Breast epithelium (tissue), 4 donors: ENCODE measurements around the gene OR10K2. TPM values are rescaled to one million over a fixed set of nuclear protein-coding genes. Genes with fewer than 3 reads are reported as not detected.

ENCODE experiments used
- DNase-seq, 2 donors: peaks; one replicate each; pipeline ENCODE4 v3.0.0-alpha.2; 2019; ENCODE audit warnings: low spot score in 2 of 2
- H3K27ac ChIP-seq, 2 donors: fragments of 200-600 bp; sonication (generic) in 1 of 2; one replicate each; pipeline ENCODE4 v1.5.1; 2016 to 2019; ENCODE audit warnings: mild to moderate bottlenecking in 1 of 2
- H3K27me3 ChIP-seq, 2 donors: fragments of 200-600 bp; sonication (generic) in 1 of 2; one replicate each; pipeline versions ENCODE4 v1.5.1 to v1.6.0; 2017 to 2019; ENCODE audit warnings: control low read depth in 1 of 2, mild to moderate bottlenecking in 1 of 2
- H3K36me3 ChIP-seq: fragments of 200-600 bp; one replicate; pipeline ENCODE4 v1.5.1; 2019
- H3K4me1 ChIP-seq, 2 donors: fragments of 200-600 bp; sonication (generic); one replicate each; pipeline ENCODE4 v1.5.1; 2016 to 2019; ENCODE audit warnings: control low read depth in 1 of 2
- H3K4me3 ChIP-seq, 3 donors: fragments of 200-600 bp; sonication (generic); 1 replicate in 2 of 3; 2 replicates in 1 of 3; pipeline ENCODE4 v1.5.1; 2016 to 2019; ENCODE audit warnings: mild to moderate bottlenecking in 3 of 3, moderate library complexity in 2 of 3
- H3K9me3 ChIP-seq, 2 donors: fragments of 200-600 bp; sonication (generic) in 1 of 2; one replicate each; pipeline ENCODE4 v1.5.1; 2016 to 2019; ENCODE audit warnings: control low read depth in 1 of 2
- POLR2A ChIP-seq: fragments of 450-650 bp; IDR thresholded peaks from one replicate; pipeline ENCODE4 v1.6.1; 2016; ENCODE audit warnings: antibody characterized with exemption, mild to moderate bottlenecking, moderate library complexity
- POLR2AphosphoS5 ChIP-seq, 3 donors: sonication (generic); formaldehyde crosslinking; IDR thresholded peaks; one replicate each; pipeline ENCODE4 v1.6.1; 2017; ENCODE audit warnings: antibody characterized with exemption in 3 of 3
- intact Hi-C: fragments of 100-400 bp; cut with DNase I; formaldehyde crosslinking; loops from one replicate; pipeline ENCODE4 v1.15.1; 2023; ENCODE audit warnings: low total_unique reads
- total RNA-seq, 3 donors: library from RNA; depleted of rRNA; stranded (reverse); fragments of >200 nt; gene quantifications; one replicate each; pipeline ENCODE4 v1.1.0, GENCODE V29; 2016
- TF ChIP-seq, protein P1 (sequence below), 3 donors: fragments of 450-650 bp; IDR thresholded peaks; one replicate each; pipeline ENCODE4 v1.5.1; 2016 to 2017; ENCODE audit warnings: antibody characterized with exemption in 3 of 3, mild to moderate bottlenecking in 3 of 3, moderate library complexity in 3 of 3

OR10K2 gene
- total RNA-seq, 3 donors from 2014 or later: not detected

DNA sequence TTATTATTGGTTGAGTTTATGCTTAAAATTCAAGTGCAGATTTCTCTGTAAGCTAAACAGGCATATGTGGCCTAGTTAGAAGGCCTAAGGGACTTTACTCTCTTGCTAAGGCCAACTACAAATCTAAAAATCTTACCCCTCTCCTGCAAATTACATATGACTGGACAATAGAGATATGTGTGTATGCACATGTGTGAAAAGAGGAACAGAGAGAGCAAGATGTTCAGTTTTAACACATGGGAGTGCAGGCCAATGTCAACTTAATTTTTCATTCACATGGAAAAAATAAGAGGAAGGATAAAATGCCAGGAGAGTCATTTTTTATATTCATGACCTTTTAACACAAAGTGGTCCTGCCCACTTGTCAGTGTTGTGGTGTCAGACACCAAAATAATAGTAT lies 8.5 kb downstream of the OR10K2 start:
- Histone ChIP-seq H3K4me1 (no peaks in the 10 kb centered on the region), H3K27me3 (no peaks in the 10 kb centered on the region), H3K9me3 (no peaks in the 10 kb centered on the region), H3K36me3 (no peaks in the 10 kb centered on the region), H3K4me3 (no peak overlapping the region), H3K27ac (no peak overlapping the region)
- no peak for DNase-seq
- intact Hi-C loops: no loop called here
- TF ChIP-seq POLR2AphosphoS5 (IDR thresholded peaks at IDR 0.05) (no peak), POLR2A (no peak)
- TF ChIP-seq, protein P1, sequence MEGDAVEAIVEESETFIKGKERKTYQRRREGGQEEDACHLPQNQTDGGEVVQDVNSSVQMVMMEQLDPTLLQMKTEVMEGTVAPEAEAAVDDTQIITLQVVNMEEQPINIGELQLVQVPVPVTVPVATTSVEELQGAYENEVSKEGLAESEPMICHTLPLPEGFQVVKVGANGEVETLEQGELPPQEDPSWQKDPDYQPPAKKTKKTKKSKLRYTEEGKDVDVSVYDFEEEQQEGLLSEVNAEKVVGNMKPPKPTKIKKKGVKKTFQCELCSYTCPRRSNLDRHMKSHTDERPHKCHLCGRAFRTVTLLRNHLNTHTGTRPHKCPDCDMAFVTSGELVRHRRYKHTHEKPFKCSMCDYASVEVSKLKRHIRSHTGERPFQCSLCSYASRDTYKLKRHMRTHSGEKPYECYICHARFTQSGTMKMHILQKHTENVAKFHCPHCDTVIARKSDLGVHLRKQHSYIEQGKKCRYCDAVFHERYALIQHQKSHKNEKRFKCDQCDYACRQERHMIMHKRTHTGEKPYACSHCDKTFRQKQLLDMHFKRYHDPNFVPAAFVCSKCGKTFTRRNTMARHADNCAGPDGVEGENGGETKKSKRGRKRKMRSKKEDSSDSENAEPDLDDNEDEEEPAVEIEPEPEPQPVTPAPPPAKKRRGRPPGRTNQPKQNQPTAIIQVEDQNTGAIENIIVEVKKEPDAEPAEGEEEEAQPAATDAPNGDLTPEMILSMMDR (IDR thresholded peaks at IDR 0.05): no peak

DNA sequence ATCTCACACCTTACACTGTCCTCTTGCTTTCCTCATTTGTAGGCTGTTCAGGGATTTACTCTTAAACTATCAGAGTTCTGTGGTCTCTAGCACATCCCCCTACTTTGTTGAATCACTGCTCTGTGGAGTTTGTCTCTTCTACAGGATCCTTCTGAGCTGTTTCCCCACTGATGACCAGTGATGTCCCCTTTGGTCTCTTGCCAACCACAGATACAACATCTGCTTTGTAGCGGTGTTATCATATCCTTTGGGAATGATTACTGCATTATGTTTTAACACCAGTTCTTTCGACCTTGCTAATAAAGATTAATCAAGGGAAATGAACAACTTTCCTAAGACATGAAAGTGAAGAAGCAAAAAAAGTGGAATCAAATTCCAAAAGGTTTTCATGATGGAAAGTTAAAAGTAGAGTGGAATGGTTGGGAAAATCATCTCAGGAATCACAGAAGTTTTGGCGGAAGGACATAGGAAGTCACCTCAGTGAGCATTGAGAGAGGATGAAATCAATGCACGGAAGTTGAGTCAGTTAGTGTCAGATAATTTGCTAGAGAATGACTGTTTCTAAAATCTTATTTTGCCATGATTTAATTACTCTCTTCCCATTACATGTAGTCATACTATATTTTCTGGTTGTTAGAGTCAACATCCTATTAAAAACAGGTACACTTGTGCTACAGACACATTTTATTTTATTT lies 11.2 kb downstream of the OR10K2 start:
- H3K4me1 ChIP-seq: no peaks in the 10 kb centered on the region
- intact Hi-C loops: no loop called here

DNA sequence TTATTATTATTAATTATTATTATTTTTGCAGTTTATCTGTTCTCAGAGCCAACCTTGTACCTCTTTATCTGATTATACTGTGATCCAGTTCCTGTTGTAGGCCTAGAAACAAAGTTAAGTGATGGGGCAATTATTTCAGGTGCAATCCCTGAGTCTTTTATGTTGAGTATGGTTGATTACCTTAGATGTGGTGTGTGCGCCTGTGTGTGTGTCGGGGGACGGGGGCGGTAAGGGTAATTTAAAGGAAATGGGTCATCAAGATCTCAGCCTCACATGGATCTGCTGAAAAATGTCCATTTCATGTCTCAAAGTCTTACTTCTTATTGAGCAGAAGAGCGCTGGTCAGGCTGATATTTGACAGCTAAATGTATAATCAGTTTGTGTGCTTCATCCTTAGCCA lies 18.9 kb downstream of the OR10K2 start:
- Histone ChIP-seq H3K4me3 (no peak overlapping the region), H3K9me3 (no peaks in the 10 kb centered on the region), H3K4me1 (no peaks in the 10 kb centered on the region), H3K27ac (no peak overlapping the region), H3K36me3 (no peaks in the 10 kb centered on the region), H3K27me3 (no peaks in the 10 kb centered on the region)
- intact Hi-C loops: no loop called here
- no peak for DNase-seq
- TF ChIP-seq, protein P1 (IDR thresholded peaks at IDR 0.05): no peak
- TF ChIP-seq POLR2A (no peak), POLR2AphosphoS5 (IDR thresholded peaks at IDR 0.05) (no peak)

More for the DNA sequence above, 11.2 kb downstream of the OR10K2 start:
- no peak for DNase-seq
- Histone ChIP-seq H3K9me3 (no peaks in the 10 kb centered on the region), H3K27me3 (no peaks in the 10 kb centered on the region), H3K36me3 (no peaks in the 10 kb centered on the region), H3K4me3 (no peak overlapping the region), H3K27ac (no peak overlapping the region)
- TF ChIP-seq, protein P1 (IDR thresholded peaks at IDR 0.05): no peak
- TF ChIP-seq POLR2A: no peak

DNA sequence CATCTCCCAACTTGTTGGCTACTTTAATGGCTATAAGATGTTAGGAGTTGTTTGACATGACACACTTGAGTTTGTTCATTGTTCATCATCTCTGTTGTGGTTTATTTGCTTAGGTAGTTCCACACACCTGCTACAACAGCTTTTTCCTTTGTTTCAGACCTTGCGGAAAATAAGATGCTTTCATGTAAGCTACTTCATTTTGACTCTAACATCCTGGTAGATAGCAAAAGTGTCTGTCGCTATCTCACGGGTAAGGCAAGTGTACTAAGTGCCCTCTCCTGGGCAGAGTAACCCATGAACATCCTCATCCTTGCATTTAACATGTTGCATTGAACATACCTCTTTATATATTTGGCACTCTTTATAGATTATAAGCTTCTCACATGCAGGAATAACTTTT lies 25.2 kb downstream of the OR10K2 start:
- Histone ChIP-seq H3K9me3 (no peaks in the 10 kb centered on the region), H3K27ac (no peak overlapping the region), H3K36me3 (no peaks in the 10 kb centered on the region), H3K4me1 (no peaks in the 10 kb centered on the region), H3K27me3 (no peaks in the 10 kb centered on the region), H3K4me3 (no peak overlapping the region)
- TF ChIP-seq, protein P1 (IDR thresholded peaks at IDR 0.05): no peak
- TF ChIP-seq POLR2A: no peak
- no peak for TF ChIP-seq POLR2AphosphoS5 (IDR thresholded peaks at IDR 0.05)
- intact Hi-C loops: no loop called here
- DNase-seq: no peak

DNA sequence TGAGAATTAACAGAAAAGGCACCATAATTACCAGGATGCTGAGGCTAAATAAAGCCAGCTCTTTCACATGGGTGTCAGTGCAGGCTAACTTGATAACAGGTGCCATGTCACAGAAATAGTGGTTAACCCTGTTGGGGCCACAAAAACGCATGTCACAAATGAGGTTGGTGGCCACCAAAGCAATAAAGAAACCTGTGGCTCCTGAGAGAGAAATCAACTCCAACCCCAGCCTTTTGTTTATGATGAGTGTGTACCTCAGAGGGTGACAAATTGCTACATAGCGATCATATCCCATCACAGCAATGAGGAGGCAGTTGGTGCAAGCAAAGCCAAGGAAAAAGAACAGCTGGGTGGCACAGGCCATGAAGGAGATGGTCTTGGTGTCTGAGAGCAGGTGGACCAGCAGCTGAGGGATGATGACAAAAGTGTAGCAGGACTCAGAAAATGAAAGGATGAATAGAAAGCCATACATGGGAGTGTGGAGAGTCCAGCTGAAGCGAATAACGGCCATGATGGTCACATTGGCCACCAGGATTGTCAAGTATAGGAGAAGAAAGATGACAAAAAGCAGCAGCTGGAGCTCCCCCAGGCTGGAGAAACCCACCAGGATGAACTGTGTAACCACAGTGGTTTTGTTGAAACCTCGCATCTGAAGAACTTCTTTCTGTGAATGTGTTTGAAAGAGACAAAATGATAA lies 27.1 kb downstream of the OR10K2 start, which contains the start of gene OR10T2:
TSS of gene OR10T2 (minus strand) at position 649 of the 697 bp plus-strand sequence. CDS start at position 649, 0 bp downstream.
- Histone ChIP-seq H3K27me3 (no peaks in the 10 kb centered on the region), H3K4me1 (no peaks in the 10 kb centered on the region), H3K27ac (no peak within 1 kb of the TSS), H3K36me3 (no peaks in the 10 kb centered on the region), H3K9me3 (no peaks in the 10 kb centered on the region), H3K4me3 (no peak within 1 kb of the TSS)
- intact Hi-C loops: no loop called here
- no peak for DNase-seq
- TF ChIP-seq, protein P1 (IDR thresholded peaks at IDR 0.05): no peak
- TF ChIP-seq POLR2A (no peak), POLR2AphosphoS5 (IDR thresholded peaks at IDR 0.05) (no peak)
